Panc1 (cell line): ENCODE measurements around the gene GUK1.

ENCODE experiments used
- CTCF ChIP-seq: fragments of 450-650 bp; IDR thresholded peaks from 2 replicates; pipeline ENCODE4 v1.5.1; 2017; ENCODE audit warnings: mild to moderate bottlenecking
- POLR2AphosphoS5 ChIP-seq: IDR thresholded peaks from 2 replicates; pipeline ENCODE4 v1.6.1; 2012; ENCODE audit warnings: mild to moderate bottlenecking, low read depth, low read length, moderate library complexity

GRCh38 chr1:228150120-228150460, 10.0 kb downstream of the GUK1 start:
- TF ChIP-seq CTCF = no peak
- TF ChIP-seq POLR2AphosphoS5 = no peak
